OCI-LY7 (cell line): ENCODE results near the gene HDAC9. TPM values are rescaled to one million over a fixed set of nuclear protein-coding genes. Genes with fewer than 3 reads are reported as not detected.

ENCODE experiments used
- BruUV-seq: library from RNA; stranded (reverse); fragments of 400-500 nt; replicated peaks from 2 replicates; lab custom pipeline; 2021; lab: Mats Ljungman, UMichigan
- CTCF ChIA-PET: fragments of 300-600 bp; sonication (Branson Sonifier 250); formaldehyde crosslinking; loops from one replicate; lab custom pipeline; 2022; ENCODE audit warnings: antibody characterized with exemption; ENCODE audit not compliant: unreplicated experiment; lab: Charles Lee
- POLR2A ChIA-PET: fragments of 300-600 bp; sonication (Branson Sonifier 250); formaldehyde crosslinking; loops from one replicate; lab custom pipeline; 2022; ENCODE audit warnings: antibody characterized with exemption; lab: Charles Lee
- DNase-seq: peaks from one replicate; pipeline ENCODE4 v3.0.0-alpha.2; 2015; ENCODE audit warnings: low spot score
- H2AFZ ChIP-seq: fragments of 200-600 bp; sonication (generic), shearing (Covaris generic); 2 replicates; pipeline ENCODE4 v1.6.1; 2014; ENCODE audit warnings: mild to moderate bottlenecking, antibody characterized with exemption, low read length, moderate library complexity
- H3K27ac ChIP-seq: fragments of 200-600 bp; sonication (generic); 2 replicates; pipeline ENCODE4 v1.5.1; 2014; ENCODE audit warnings: mixed run types, low read depth, mild to moderate bottlenecking, moderate library complexity, low read length, inconsistent platforms; ENCODE audit not compliant: poor library complexity, severe bottlenecking
- H3K36me3 ChIP-seq: fragments of 200-600 bp; sonication (generic); 2 replicates; pipeline ENCODE4 v1.6.1; 2014; ENCODE audit warnings: mild to moderate bottlenecking, antibody characterized with exemption, low read length, moderate library complexity, mixed read lengths; ENCODE audit not compliant: insufficient read depth
- H3K4me1 ChIP-seq: fragments of 200-600 bp; sonication (generic); 2 replicates; pipeline ENCODE4 v1.5.1; 2014; ENCODE audit warnings: mild to moderate bottlenecking, low read length; ENCODE audit not compliant: insufficient read depth, poor library complexity, severe bottlenecking
- H3K4me2 ChIP-seq: fragments of 200-600 bp; sonication (generic); 2 replicates; pipeline ENCODE4 v1.6.1; 2014; ENCODE audit warnings: mild to moderate bottlenecking, low read length
- H3K4me3 ChIP-seq: fragments of 200-600 bp; sonication (generic); 2 replicates; pipeline ENCODE4 v1.5.1; 2014; ENCODE audit warnings: mild to moderate bottlenecking, low read depth, low read length; ENCODE audit not compliant: poor library complexity, severe bottlenecking
- H3K79me2 ChIP-seq: fragments of 200-600 bp; sonication (generic); 2 replicates; pipeline ENCODE4 v1.6.1; 2016; ENCODE audit warnings: low read depth, mild to moderate bottlenecking, low read length, moderate library complexity, mixed read lengths; ENCODE audit not compliant: insufficient read depth
- H3K9me2 ChIP-seq: fragments of 200-600 bp; sonication (generic); 2 replicates; pipeline ENCODE4 v1.6.1; 2016; ENCODE audit warnings: mild to moderate bottlenecking, low read length, mixed read lengths; ENCODE audit not compliant: insufficient read depth
- H3K9me3 ChIP-seq: fragments of 200-600 bp; sonication (generic); 2 replicates; pipeline ENCODE4 v1.6.1; 2014; ENCODE audit warnings: mild to moderate bottlenecking, mixed run types, low read length, mixed read lengths
- H4K20me1 ChIP-seq: fragments of 200-600 bp; sonication (generic); 2 replicates; pipeline ENCODE4 v1.6.1; 2014; ENCODE audit warnings: mild to moderate bottlenecking, antibody characterized with exemption, low read length, moderate library complexity, mixed read lengths; ENCODE audit not compliant: insufficient read depth
- EZH2phosphoT487 ChIP-seq: fragments of 200-600 bp; sonication (generic); IDR thresholded peaks from 2 replicates; pipeline ENCODE4 v1.6.1; 2018; ENCODE audit warnings: low read depth, borderline replicate concordance, mild to moderate bottlenecking, mixed run types, antibody characterized with exemption, low read length, moderate library complexity, mixed read lengths
- intact Hi-C: fragments of 100-400 bp; cut with micrococcal nuclease; formaldehyde crosslinking; loops from one replicate; pipeline ENCODE4 v1.10.0; 2022; ENCODE audit not compliant: unreplicated experiment
- total RNA-seq, 2 experiments: library from RNA; depleted of rRNA in 1 of 2; stranded (reverse); fragments of >200 nt in 1 of 2; shearing (Covaris generic) in 1 of 2; gene quantifications; 2 replicates each; pipeline ENCODE4 v1.2.3, GENCODE V29; 2014 to 2022
- TF ChIP-seq, protein P1 (sequence below): fragments of 200-600 bp; sonication (generic); conservative IDR thresholded peaks from 2 replicates; pipeline ENCODE4 v1.5.1; 2014; ENCODE audit warnings: mild to moderate bottlenecking, antibody characterized with exemption, low read length, moderate library complexity, mixed read lengths

HDAC9 gene
- total RNA-seq, 2 experiments from 2014 or later = 58.8 to 91.7 TPM

GRCh38 chr7:18552316-18552916 lies 56.9 kb downstream of the HDAC9 start:
- H3K36me3 ChIP-seq = peaks cover 10% of the 10 kb centered on the region
- peak overlapping the region; percentile 36 for H3K27ac ChIP-seq
- H2AFZ ChIP-seq = peak overlapping the region; percentile 46; the same call in 1 of the 2 replicates
- ChIA-PET POLR2A (interaction anchor here (0.6 to 2.9 kb wide), 20 partner anchors 8 to 59 kb away, joined by 3 to 17 read pairs (median 7); partner anchors contain the start of gene HDAC9), CTCF (interaction anchor here (1.4 kb wide), 1 partner anchor 32 kb away, joined by 3 read pairs; no protein-coding TSS in a partner anchor)
- peaks cover 62% of the 10 kb centered on the region for H3K79me2 ChIP-seq
- no peaks in the 10 kb centered on the region for H4K20me1 ChIP-seq
- H3K4me1 ChIP-seq = peaks cover 42% of the 10 kb centered on the region
- BruUV-seq = no TSS peak
- no peaks in the 10 kb centered on the region for H3K9me3 ChIP-seq
- TF ChIP-seq EZH2phosphoT487 = no peak
- TF ChIP-seq, protein P1, sequence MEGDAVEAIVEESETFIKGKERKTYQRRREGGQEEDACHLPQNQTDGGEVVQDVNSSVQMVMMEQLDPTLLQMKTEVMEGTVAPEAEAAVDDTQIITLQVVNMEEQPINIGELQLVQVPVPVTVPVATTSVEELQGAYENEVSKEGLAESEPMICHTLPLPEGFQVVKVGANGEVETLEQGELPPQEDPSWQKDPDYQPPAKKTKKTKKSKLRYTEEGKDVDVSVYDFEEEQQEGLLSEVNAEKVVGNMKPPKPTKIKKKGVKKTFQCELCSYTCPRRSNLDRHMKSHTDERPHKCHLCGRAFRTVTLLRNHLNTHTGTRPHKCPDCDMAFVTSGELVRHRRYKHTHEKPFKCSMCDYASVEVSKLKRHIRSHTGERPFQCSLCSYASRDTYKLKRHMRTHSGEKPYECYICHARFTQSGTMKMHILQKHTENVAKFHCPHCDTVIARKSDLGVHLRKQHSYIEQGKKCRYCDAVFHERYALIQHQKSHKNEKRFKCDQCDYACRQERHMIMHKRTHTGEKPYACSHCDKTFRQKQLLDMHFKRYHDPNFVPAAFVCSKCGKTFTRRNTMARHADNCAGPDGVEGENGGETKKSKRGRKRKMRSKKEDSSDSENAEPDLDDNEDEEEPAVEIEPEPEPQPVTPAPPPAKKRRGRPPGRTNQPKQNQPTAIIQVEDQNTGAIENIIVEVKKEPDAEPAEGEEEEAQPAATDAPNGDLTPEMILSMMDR = no peak
- peak overlapping the region; percentile 74 for H3K4me2 ChIP-seq
- no peaks in the 10 kb centered on the region for H3K9me2 ChIP-seq
- intact Hi-C loops = no loop called here
- DNase-seq = no peak
- H3K4me3 ChIP-seq = peak overlapping the region; percentile 41

- peak overlapping the region; percentile 46; the same call in 1 of the 2 replicates for H2AFZ ChIP-seq
- CTCF ChIA-PET = interaction anchor here (1.4 kb wide), 1 partner anchor 33 kb away, joined by 3 read pairs; no protein-coding TSS in a partner anchor
Observed at GRCh38 chr7:18552943-18553604, 57.5 kb downstream of the HDAC9 start.

More at GRCh38 chr7:18552943-18553604, 57.5 kb downstream of the HDAC9 start:
- intact Hi-C loops = no loop called here
- H4K20me1 ChIP-seq = no peaks in the 10 kb centered on the region
- no TSS peak for BruUV-seq
- H3K4me2 ChIP-seq = peak overlapping the region; percentile 74
- peak overlapping the region; percentile 41 for H3K4me3 ChIP-seq
- H3K36me3 ChIP-seq = peaks cover 8% of the 10 kb centered on the region
- no peaks in the 10 kb centered on the region for H3K9me2 ChIP-seq
- H3K79me2 ChIP-seq = peaks cover 68% of the 10 kb centered on the region
- POLR2A ChIA-PET = interaction anchor here (0.6 to 2.9 kb wide), 20 partner anchors 9 to 1180 kb away, joined by 3 to 17 read pairs (median 7); partner anchors contain the start of gene HDAC9
- H3K27ac ChIP-seq = peak overlapping the region; percentile 36
- TF ChIP-seq EZH2phosphoT487 = no peak
- TF ChIP-seq, protein P1 = no peak
- H3K9me3 ChIP-seq = no peaks in the 10 kb centered on the region
- peak; percentile 54 for DNase-seq
- peaks cover 43% of the 10 kb centered on the region for H3K4me1 ChIP-seq
